ENCODE results near the gene ARHGEF26. TPM values are rescaled to one million over a fixed set of nuclear protein-coding genes. Genes with fewer than 3 reads are reported as not detected.

ARHGEF26 gene
- total RNA-seq, 2 experiments from 2014 or later: 0.14 to 0.16 TPM

- Mint-ChIP-seq H3K27me3 (peaks cover 5% of the 10 kb centered on the region), H3K4me1 (no peaks in the 10 kb centered on the region), H3K36me3 (ENCODE audit: low read depth) (no peaks in the 10 kb centered on the region), H3K27ac (no peak overlapping the region), H3K4me3 (no peak overlapping the region), H3K9me3 (ENCODE audit: low read depth) (no peaks in the 10 kb centered on the region)
- intact Hi-C loops (cut with DNase I, micrococcal nuclease): no loop called here
- DNase-seq (no peak), ATAC-seq (no peak)
- ChIA-PET POLR2A (no interaction called here), CTCF (no interaction called here)
Observed at GRCh38 chr3:154218728-154219127, 97.5 kb downstream of the ARHGEF26 start.

- intact Hi-C loops (cut with DNase I, micrococcal nuclease): loop anchor here in 1 of 2 experiments (1.0 kb wide), 1 partner anchor 23 kb away; no protein-coding TSS in a partner anchor
- H3K9me3 Mint-ChIP-seq (ENCODE audit: low read depth): no peaks in the 10 kb centered on the region
- no peak overlapping the region for H3K27ac Mint-ChIP-seq
- peaks cover 5% of the 10 kb centered on the region for H3K27me3 Mint-ChIP-seq
- ChIA-PET POLR2A (no interaction called here), CTCF (no interaction called here)
- no peak overlapping the region for H3K4me3 Mint-ChIP-seq
- no peak for ATAC-seq
- DNase-seq: no peak
- H3K36me3 Mint-ChIP-seq (ENCODE audit: low read depth): no peaks in the 10 kb centered on the region
- no peaks in the 10 kb centered on the region for H3K4me1 Mint-ChIP-seq
Observed at GRCh38 chr3:154220462-154220861, 99.3 kb downstream of the ARHGEF26 start.

GRCh38 chr3:154223519-154223918 is 102.3 kb downstream of the ARHGEF26 start:
- no peak for ATAC-seq
- H3K4me1 Mint-ChIP-seq: no peaks in the 10 kb centered on the region
- no peak overlapping the region for H3K27ac Mint-ChIP-seq
- H3K9me3 Mint-ChIP-seq (ENCODE audit: low read depth): no peaks in the 10 kb centered on the region
- DNase-seq: no peak
- CTCF ChIA-PET: no interaction called here
- peaks cover 14% of the 10 kb centered on the region for H3K27me3 Mint-ChIP-seq
- intact Hi-C loops (cut with DNase I, micrococcal nuclease): no loop called here
- POLR2A ChIA-PET: no interaction called here
- H3K4me3 Mint-ChIP-seq: no peak overlapping the region
- H3K36me3 Mint-ChIP-seq (ENCODE audit: low read depth): no peaks in the 10 kb centered on the region

GRCh38 chr3:154224366-154224765 is 103.2 kb downstream of the ARHGEF26 start:
- Mint-ChIP-seq H3K27ac (no peak overlapping the region), H3K36me3 (ENCODE audit: low read depth) (no peaks in the 10 kb centered on the region), H3K27me3 (peaks cover 15% of the 10 kb centered on the region), H3K9me3 (ENCODE audit: low read depth) (no peaks in the 10 kb centered on the region), H3K4me3 (no peak overlapping the region), H3K4me1 (no peaks in the 10 kb centered on the region)
- DNase-seq (no peak), ATAC-seq (no peak)
- intact Hi-C loops (cut with DNase I, micrococcal nuclease): no loop called here
- CTCF ChIA-PET: interaction anchor here (0.8 to 1.1 kb wide), 2 partner anchors 31 to 86 kb away, joined by 3 read pairs; no protein-coding TSS in a partner anchor
- POLR2A ChIA-PET: no interaction called here

- no peaks in the 10 kb centered on the region for H3K9me3 Mint-ChIP-seq (ENCODE audit: low read depth)
- H3K4me3 Mint-ChIP-seq: no peak overlapping the region
- intact Hi-C loops (cut with DNase I, micrococcal nuclease): no loop called here
- no peaks in the 10 kb centered on the region for H3K36me3 Mint-ChIP-seq (ENCODE audit: low read depth)
- no peaks in the 10 kb centered on the region for H3K4me1 Mint-ChIP-seq
- no peak for ATAC-seq
- POLR2A ChIA-PET: no interaction called here
- CTCF ChIA-PET: interaction anchor here (0.5 to 1.1 kb wide), 3 partner anchors 31 to 1076 kb away, joined by 3 read pairs; no protein-coding TSS in a partner anchor
- no peak for DNase-seq
- H3K27ac Mint-ChIP-seq: no peak overlapping the region
- peaks cover 15% of the 10 kb centered on the region for H3K27me3 Mint-ChIP-seq
Observed at GRCh38 chr3:154224866-154225265, 103.7 kb downstream of the ARHGEF26 start.

GRCh38 chr3:154225536-154225935 is 104.3 kb downstream of the ARHGEF26 start:
- Mint-ChIP-seq H3K36me3 (ENCODE audit: low read depth) (no peaks in the 10 kb centered on the region), H3K4me3 (no peak overlapping the region), H3K27me3 (peaks cover 15% of the 10 kb centered on the region), H3K9me3 (ENCODE audit: low read depth) (no peaks in the 10 kb centered on the region), H3K4me1 (no peaks in the 10 kb centered on the region), H3K27ac (no peak overlapping the region)
- DNase-seq (no peak), ATAC-seq (no peak)
- CTCF ChIA-PET: interaction anchor here (0.5 to 1.1 kb wide), 2 partner anchors 32 to 1076 kb away, joined by 3 read pairs; no protein-coding TSS in a partner anchor
- POLR2A ChIA-PET: no interaction called here
- intact Hi-C loops (cut with DNase I, micrococcal nuclease): no loop called here

- H3K27me3 Mint-ChIP-seq: peaks cover 14% of the 10 kb centered on the region
- POLR2A ChIA-PET: interaction anchor here (0.6 to 0.7 kb wide), 2 partner anchors 30 to 42 kb away, joined by 3 to 5 read pairs; no protein-coding TSS in a partner anchor
- ATAC-seq: no peak
- H3K36me3 Mint-ChIP-seq (ENCODE audit: low read depth): no peaks in the 10 kb centered on the region
- H3K4me3 Mint-ChIP-seq: no peak overlapping the region
- no peak for DNase-seq
- intact Hi-C loops (cut with DNase I, micrococcal nuclease): no loop called here
- CTCF ChIA-PET: interaction anchor here (0.6 kb wide), 1 partner anchor 8 kb away, joined by 4 read pairs; no protein-coding TSS in a partner anchor
- H3K9me3 Mint-ChIP-seq (ENCODE audit: low read depth): no peaks in the 10 kb centered on the region
- H3K27ac Mint-ChIP-seq: no peak overlapping the region
- no peaks in the 10 kb centered on the region for H3K4me1 Mint-ChIP-seq
Observed at GRCh38 chr3:154227531-154227930, 106.3 kb downstream of the ARHGEF26 start.

- ChIA-PET POLR2A (interaction anchor here (1.0 kb wide), 1 partner anchor 8 kb away, joined by 4 read pairs; no protein-coding TSS in a partner anchor), CTCF (interaction anchor here (0.7 kb wide), 1 partner anchor 25 kb away, joined by 3 read pairs; no protein-coding TSS in a partner anchor)
- Mint-ChIP-seq H3K36me3 (ENCODE audit: low read depth) (no peaks in the 10 kb centered on the region), H3K27me3 (peaks cover 19% of the 10 kb centered on the region), H3K4me1 (no peaks in the 10 kb centered on the region), H3K4me3 (no peak overlapping the region), H3K27ac (no peak overlapping the region), H3K9me3 (ENCODE audit: low read depth) (no peaks in the 10 kb centered on the region)
- no peak for DNase-seq
- no peak for ATAC-seq
- intact Hi-C loops (cut with DNase I, micrococcal nuclease): no loop called here
Observed at GRCh38 chr3:154228561-154229216, 107.5 kb downstream of the ARHGEF26 start.

- H3K36me3 Mint-ChIP-seq (ENCODE audit: low read depth): no peaks in the 10 kb centered on the region
- intact Hi-C loops (cut with DNase I, micrococcal nuclease): no loop called here
- ATAC-seq (no peak), DNase-seq (no peak)
- no peak overlapping the region for H3K4me3 Mint-ChIP-seq
- ChIA-PET POLR2A (interaction anchor here (1.0 kb wide), 1 partner anchor 8 kb away, joined by 4 read pairs; no protein-coding TSS in a partner anchor), CTCF (interaction anchor here (0.7 kb wide), 1 partner anchor 25 kb away, joined by 3 read pairs; no protein-coding TSS in a partner anchor)
- no peak overlapping the region for H3K27ac Mint-ChIP-seq
- H3K27me3 Mint-ChIP-seq: peaks cover 23% of the 10 kb centered on the region
- H3K4me1 Mint-ChIP-seq: no peaks in the 10 kb centered on the region
- no peaks in the 10 kb centered on the region for H3K9me3 Mint-ChIP-seq (ENCODE audit: low read depth)
Observed at GRCh38 chr3:154229217-154229590, 108.0 kb downstream of the ARHGEF26 start.

GRCh38 chr3:154235330-154235729 is 114.1 kb downstream of the ARHGEF26 start:
- Mint-ChIP-seq H3K9me3 (ENCODE audit: low read depth) (no peaks in the 10 kb centered on the region), H3K36me3 (ENCODE audit: low read depth) (no peaks in the 10 kb centered on the region), H3K4me1 (peaks cover 12% of the 10 kb centered on the region), H3K4me3 (no peak overlapping the region), H3K27ac (no peak overlapping the region), H3K27me3 (peaks cover 26% of the 10 kb centered on the region)
- POLR2A ChIA-PET: no interaction called here
- intact Hi-C loops (cut with DNase I, micrococcal nuclease): loop anchor here in 1 of 2 experiments (5.0 kb wide), 1 partner anchor 113 kb away; the partner anchor contains the start of gene ARHGEF26
- ATAC-seq: no peak
- CTCF ChIA-PET: interaction anchor here (0.6 to 1.7 kb wide), 3 partner anchors 8 to 1641 kb away, joined by 3 to 4 read pairs (median 4); no protein-coding TSS in a partner anchor
- DNase-seq: no peak

- intact Hi-C loops (cut with DNase I, micrococcal nuclease): loop anchor here in 1 of 2 experiments (5.0 kb wide), 1 partner anchor 114 kb away; the partner anchor contains the start of gene ARHGEF26
- no peak overlapping the region for H3K4me3 Mint-ChIP-seq
- H3K9me3 Mint-ChIP-seq (ENCODE audit: low read depth): no peaks in the 10 kb centered on the region
Observed at GRCh38 chr3:154236331-154236730, 115.1 kb downstream of the ARHGEF26 start.

GRCh38 chr3:154240235-154240634 is 119.0 kb downstream of the ARHGEF26 start:
- Mint-ChIP-seq H3K9me3 (ENCODE audit: low read depth) (no peaks in the 10 kb centered on the region), H3K4me3 (no peak overlapping the region), H3K4me1 (peaks cover 15% of the 10 kb centered on the region), H3K27me3 (peaks cover 12% of the 10 kb centered on the region), H3K27ac (no peak overlapping the region), H3K36me3 (ENCODE audit: low read depth) (no peaks in the 10 kb centered on the region)
- POLR2A ChIA-PET: no interaction called here
- intact Hi-C loops (cut with DNase I, micrococcal nuclease): no loop called here
- ATAC-seq: no peak
- no peak for DNase-seq
- CTCF ChIA-PET: interaction anchor here (1.1 to 2.2 kb wide), 3 partner anchors 10 to 235 kb away, joined by 3 to 15 read pairs (median 3); no protein-coding TSS in a partner anchor

More at GRCh38 chr3:154236331-154236730, 115.1 kb downstream of the ARHGEF26 start:
- DNase-seq (no peak), ATAC-seq (no peak)
- Mint-ChIP-seq H3K27ac (no peak overlapping the region), H3K4me1 (peaks cover 12% of the 10 kb centered on the region), H3K27me3 (peaks cover 26% of the 10 kb centered on the region), H3K36me3 (ENCODE audit: low read depth) (no peaks in the 10 kb centered on the region)
- CTCF ChIA-PET: interaction anchor here (0.8 to 1.7 kb wide), 4 partner anchors 9 to 1106 kb away, joined by 3 to 4 read pairs (median 3); no protein-coding TSS in a partner anchor
- POLR2A ChIA-PET: no interaction called here
